Measurements from ENCODE around the gene STIMATE. TPM values are rescaled to one million over a fixed set of nuclear protein-coding genes. Genes with fewer than 3 reads are reported as not detected.

Gene STIMATE
- total RNA-seq, 2 donors from 2014 or later, result 7.2 to 20.5 TPM

DNA sequence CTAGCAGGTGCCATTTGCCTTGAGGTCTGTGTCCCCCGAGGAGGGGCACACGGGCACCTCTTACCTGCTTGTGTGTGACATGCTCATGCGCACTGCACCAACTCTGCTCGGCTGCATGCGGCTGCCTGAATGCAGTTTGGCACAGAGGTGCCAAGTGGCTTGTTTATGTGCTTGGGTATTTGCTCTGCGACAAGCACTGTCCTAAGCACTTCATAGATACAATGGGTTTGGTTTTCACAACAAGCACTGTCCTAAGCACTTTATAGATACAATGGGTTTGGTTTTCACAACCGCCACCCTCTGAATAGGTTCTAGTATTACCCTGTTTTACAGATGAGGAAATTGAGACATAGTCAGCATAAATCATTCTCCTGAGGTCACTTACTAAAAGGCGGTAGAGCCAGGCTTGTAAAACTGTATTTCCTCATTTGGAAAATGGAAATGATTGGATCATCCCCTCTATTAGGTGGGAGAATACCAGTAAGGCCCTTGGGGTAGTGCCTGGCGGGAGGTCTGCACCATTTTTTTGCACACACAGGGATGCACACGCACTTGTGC is 67.4 kb downstream of the STIMATE start:
- Histone ChIP-seq H3K9me3 (no peaks in the 10 kb centered on the region), H3K36me3 (no peaks in the 10 kb centered on the region), H3K27ac (no peak overlapping the region), H3K4me3 (no peak overlapping the region), H3K4me1 (replicated peaks) (no peaks in the 10 kb centered on the region), H3K27me3 (replicated peaks; ENCODE audit: insufficient read depth) (no peaks in the 10 kb centered on the region)
- DNase-seq (ENCODE audit: low spot score), result no peak
- intact Hi-C loops (cut with DNase I), result no loop called here
- 66% methylated on average over 10 of the region's 10 CpGs for WGBS
- TF ChIP-seq CTCF (IDR thresholded peaks at IDR 0.05), result no peak
- no peak for TF ChIP-seq POLR2AphosphoS5 (IDR thresholded peaks at IDR 0.05)
- no peak for TF ChIP-seq POLR2A (IDR thresholded peaks at IDR 0.05)

DNA sequence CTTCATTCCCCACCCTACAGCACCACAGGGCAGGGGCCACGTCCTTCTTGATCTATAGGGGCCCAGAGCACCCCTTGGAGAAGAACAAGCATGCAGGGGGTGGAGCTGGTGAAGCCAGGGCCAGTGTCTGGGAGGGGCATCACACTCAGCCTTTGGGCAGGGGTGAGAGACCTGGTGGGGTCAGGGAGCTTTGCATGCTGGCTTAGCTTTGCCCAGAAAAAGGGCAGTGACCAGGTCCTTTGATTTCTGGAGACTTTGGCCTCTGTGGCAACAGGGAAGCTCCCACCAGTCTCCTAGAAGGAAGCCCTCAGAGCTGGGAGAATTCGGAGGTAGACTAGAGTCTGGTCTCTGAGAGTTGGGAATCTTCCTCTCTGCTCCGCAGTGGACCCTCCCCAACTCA is 67.9 kb downstream of the STIMATE start:
- no peak for TF ChIP-seq POLR2A (IDR thresholded peaks at IDR 0.05)
- TF ChIP-seq CTCF (IDR thresholded peaks at IDR 0.05), result no peak
- no peak for TF ChIP-seq POLR2AphosphoS5 (IDR thresholded peaks at IDR 0.05)
- WGBS, result 88% methylated on average over 3 of the region's 3 CpGs
- intact Hi-C loops (cut with DNase I), result no loop called here
- Histone ChIP-seq H3K9me3 (no peaks in the 10 kb centered on the region), H3K27me3 (replicated peaks; ENCODE audit: insufficient read depth) (no peaks in the 10 kb centered on the region), H3K4me3 (no peak overlapping the region), H3K4me1 (replicated peaks) (no peaks in the 10 kb centered on the region), H3K27ac (no peak overlapping the region), H3K36me3 (no peaks in the 10 kb centered on the region)
- no peak for DNase-seq (ENCODE audit: low spot score)

DNA sequence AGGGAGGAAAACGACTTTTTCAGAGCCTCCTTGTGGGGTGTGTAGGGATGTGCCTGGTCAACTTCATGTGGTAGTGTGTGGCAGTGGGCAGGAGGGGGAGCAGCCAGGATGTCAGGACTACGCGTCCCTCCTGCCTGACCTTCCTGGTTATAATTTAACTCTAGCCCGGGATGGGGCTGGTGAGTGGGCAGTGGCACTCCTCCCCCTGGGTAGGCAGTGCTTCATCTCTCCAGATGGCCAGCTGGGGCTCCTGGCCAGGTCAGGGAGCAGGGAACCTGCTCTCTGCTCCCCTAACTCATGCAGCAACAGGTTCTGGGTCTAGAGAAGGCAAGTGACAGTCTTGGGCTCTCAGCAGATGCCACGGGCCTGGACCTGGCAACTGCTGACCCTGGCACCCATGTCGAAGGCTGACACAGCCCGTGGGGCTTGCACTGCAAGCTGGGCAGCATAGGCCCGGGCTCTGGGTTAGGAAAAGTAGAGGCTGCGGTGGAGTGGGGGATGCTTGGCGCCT is 69.4 kb downstream of the STIMATE start:
- WGBS, result 73% methylated on average over 10 of the region's 10 CpGs
- H3K27ac ChIP-seq, result no peak overlapping the region
- TF ChIP-seq CTCF (IDR thresholded peaks at IDR 0.05), result no peak
- no peak for TF ChIP-seq POLR2A (IDR thresholded peaks at IDR 0.05)
- no peak for TF ChIP-seq POLR2AphosphoS5 (IDR thresholded peaks at IDR 0.05)
- no peaks in the 10 kb centered on the region for H3K4me1 ChIP-seq (replicated peaks)
- intact Hi-C loops (cut with DNase I), result no loop called here
- no peaks in the 10 kb centered on the region for H3K9me3 ChIP-seq
- H3K27me3 ChIP-seq (replicated peaks; ENCODE audit: insufficient read depth), result no peaks in the 10 kb centered on the region
- H3K36me3 ChIP-seq, result no peaks in the 10 kb centered on the region
- no peak for DNase-seq (ENCODE audit: low spot score)
- no peak overlapping the region for H3K4me3 ChIP-seq

- 55% methylated on average over 9 of the region's 9 CpGs for WGBS
- intact Hi-C loops (cut with DNase I), result no loop called here
- no peak overlapping the region for H3K4me3 ChIP-seq
- no peaks in the 10 kb centered on the region for H3K4me1 ChIP-seq (replicated peaks)
- H3K36me3 ChIP-seq, result no peaks in the 10 kb centered on the region
- no peak for DNase-seq (ENCODE audit: low spot score)
- no peak overlapping the region for H3K27ac ChIP-seq
- no peak for TF ChIP-seq POLR2AphosphoS5 (IDR thresholded peaks at IDR 0.05)
- TF ChIP-seq POLR2A (IDR thresholded peaks at IDR 0.05), result no peak
- TF ChIP-seq CTCF (IDR thresholded peaks at IDR 0.05), result no peak
- H3K27me3 ChIP-seq (replicated peaks; ENCODE audit: insufficient read depth), result no peaks in the 10 kb centered on the region
- no peaks in the 10 kb centered on the region for H3K9me3 ChIP-seq
Measured at GRCh38 chr3:52827441-52827840, 69.9 kb downstream of the STIMATE start.

DNA sequence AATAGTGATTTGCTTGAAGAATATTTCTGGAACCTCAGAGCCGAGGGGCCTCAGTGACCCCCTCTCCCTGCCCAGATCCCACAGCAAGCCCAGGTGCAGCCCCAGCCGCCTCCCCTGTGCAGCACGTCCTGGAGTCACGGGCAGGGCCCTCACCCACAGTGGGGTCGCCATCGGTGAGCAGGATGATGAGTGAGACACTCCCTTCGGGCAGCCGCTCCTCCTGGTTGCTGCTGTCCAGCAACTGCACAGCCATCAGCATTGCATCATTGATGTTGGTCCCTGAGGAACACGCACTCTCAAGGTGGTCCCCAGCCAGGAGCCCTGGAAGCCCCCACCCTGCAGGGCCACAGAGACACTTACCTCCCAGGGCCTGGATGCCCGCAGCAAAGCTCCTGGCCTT is 73.3 kb downstream of the STIMATE start:
- Histone ChIP-seq H3K4me1 (replicated peaks) (no peaks in the 10 kb centered on the region), H3K27me3 (replicated peaks; ENCODE audit: insufficient read depth) (no peaks in the 10 kb centered on the region), H3K36me3 (no peaks in the 10 kb centered on the region), H3K4me3 (no peak overlapping the region), H3K9me3 (no peaks in the 10 kb centered on the region), H3K27ac (no peak overlapping the region)
- no peak for DNase-seq (ENCODE audit: low spot score)
- no peak for TF ChIP-seq POLR2AphosphoS5 (IDR thresholded peaks at IDR 0.05)
- no peak for TF ChIP-seq POLR2A (IDR thresholded peaks at IDR 0.05)
- no peak for TF ChIP-seq CTCF (IDR thresholded peaks at IDR 0.05)
- 97% methylated on average over 10 of the region's 10 CpGs for WGBS
- intact Hi-C loops (cut with DNase I), result no loop called here

Data from prostate gland (tissue), 2 donors.